GM19372 (cell line): ENCODE results near the gene GRXCR2.
"Not testable (repeated sequence)": the region's sequence is repeated elsewhere in the genome, so short reads cannot be mapped to it uniquely, and the experiment has no call there.

Source experiments
- ATAC-seq: cut with Tn5 transposase; IDR thresholded peaks from one replicate; pipeline ENCODE4 v1.9.1; 2021; ENCODE audit warnings: mild to moderate bottlenecking, low read depth, moderate library complexity; ENCODE audit not compliant: unreplicated experiment

GRXCR2 gene

DNA sequence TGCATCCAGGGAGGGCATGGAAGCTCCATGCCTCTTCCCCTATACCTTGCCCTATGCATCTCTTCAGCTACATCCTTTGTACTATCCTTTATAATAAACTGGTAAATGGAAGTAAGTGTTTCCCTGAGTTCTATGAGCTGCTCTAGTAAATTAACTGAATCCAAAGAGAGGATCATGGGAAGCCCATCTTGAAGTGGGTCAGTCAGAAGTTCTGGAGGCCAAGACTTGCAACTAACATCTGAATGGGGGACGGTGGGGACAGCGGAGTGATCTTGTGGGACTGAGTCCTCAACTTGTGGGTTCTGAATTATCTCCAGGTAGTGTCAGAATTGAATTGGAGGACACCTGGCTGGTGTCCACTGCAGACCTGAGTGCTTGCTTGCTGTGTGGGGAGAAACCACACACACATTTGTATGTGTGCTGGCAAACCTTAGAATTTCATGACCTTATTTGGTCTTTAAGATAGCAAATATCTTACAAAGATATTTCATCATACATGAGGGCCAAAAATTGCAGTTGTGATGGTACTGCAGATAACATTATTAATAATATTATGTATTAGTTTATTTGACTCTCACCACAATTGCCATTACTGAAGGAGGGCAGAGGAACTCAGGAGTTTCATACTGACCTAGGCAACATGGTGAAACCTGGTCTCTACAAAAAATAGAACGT, 32.2 kb downstream of the GRXCR2 start:
- ATAC-seq = no peak

DNA sequence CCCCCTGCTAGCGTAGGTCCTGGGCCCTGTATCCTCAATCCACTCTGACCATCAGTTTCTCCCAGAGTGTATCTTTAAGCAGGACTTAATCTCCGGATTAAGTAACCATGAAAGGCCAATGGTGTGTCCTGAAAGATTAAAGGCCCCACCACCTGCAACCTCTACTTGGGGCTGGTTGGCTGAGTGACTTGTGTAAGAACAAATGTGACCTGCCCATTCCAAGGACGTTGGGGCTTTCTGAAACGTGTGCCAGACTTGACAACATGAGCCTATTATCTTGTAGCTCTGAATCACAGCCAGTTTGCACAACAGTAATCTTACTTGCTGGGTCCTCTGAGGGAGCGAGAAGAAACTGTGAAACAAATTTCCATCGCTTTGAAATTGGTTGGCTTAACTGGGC, 34.5 kb downstream of the GRXCR2 start:
- ATAC-seq = no peak

DNA sequence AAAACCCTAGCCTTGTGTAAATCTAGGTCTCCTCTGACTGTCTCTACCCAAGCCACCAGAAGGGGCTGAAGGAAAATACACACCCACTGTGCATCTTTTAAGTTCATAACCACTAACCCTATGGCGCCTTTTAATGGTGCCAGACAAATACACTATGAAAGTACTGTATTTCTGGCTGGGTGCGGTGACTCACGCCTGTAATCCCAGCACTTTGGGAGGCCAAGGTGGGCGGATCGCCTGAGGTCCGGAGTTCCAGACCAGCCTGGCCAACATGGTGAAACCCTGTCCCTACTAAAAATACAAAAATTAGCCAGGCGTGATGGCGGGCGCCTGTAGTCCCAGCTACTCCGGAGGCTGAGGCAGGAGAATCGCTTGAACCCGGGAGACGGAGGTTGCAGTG, 36.6 kb downstream of the GRXCR2 start:
- not testable (repeated sequence) for ATAC-seq

DNA sequence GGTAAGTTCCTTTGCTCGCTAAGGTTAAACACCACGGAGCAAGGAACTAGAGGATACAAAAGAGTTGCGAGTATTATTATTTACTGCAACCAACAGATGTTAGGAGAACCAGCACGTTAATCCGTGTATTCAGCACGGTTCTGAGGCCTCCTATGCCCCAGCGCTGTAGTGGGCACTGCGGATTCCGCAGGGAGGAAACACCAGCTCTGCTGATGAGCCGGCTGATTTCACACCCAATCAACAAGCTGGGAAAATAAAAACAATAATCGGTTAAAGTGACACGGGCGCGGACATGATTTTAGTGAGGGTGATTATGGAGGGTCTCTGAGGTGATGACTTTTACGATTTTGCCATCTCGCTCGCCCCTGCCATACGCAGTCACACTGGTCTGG, 37.0 kb downstream of the GRXCR2 start:
- no peak for ATAC-seq

DNA sequence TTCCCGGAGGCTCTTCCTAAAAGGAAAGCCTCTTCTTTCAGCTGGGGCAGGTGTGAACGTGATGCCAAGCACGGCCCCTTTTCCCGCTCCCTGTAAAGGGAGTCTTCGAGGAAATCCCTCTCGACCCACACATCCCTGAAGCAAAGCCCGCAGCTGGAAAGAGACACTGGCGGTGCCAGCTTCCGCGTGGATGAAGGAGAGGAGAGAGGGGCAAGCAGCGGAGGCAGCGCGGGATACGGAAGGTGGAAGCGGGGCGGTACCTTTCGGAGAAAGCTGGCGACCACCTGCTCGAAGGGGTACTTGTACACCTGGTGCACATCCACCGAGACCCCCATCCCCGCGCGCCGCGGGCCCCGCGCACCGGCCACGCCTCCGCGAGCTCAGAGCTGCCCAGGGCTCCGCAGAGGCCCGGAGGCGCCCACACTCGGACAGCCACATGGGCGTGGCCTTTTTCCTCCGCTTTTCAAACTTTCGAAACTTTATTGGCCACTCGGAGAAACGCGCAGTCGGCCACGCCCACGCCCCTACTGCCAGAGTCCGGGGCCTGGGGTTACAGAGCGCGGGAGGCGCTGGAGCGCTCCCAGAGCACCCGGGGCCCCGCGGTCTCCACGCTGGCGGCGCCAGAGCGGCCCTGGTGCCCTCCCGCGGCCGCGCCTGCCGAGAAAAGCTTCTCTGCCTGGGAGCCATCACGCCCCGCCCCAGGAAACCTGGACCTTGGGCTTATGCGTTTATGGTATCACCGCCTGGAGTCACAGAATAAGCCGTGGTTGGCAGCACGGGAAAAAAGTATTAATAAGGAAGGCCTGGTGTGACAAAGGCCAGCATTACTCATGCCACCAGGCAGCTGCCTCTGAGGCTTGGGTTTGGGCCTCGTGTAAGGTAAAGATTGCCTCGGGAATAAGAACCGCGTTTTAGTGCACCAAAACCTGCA, 37.6 kb downstream of the GRXCR2 start, which contains the start of gene PRELID2:
TSS of gene PRELID2 (minus strand) at position 426 of the 931 bp plus-strand sequence. CDS start at position 335, 91 bp downstream.
- peak; percentile 83 for ATAC-seq

DNA sequence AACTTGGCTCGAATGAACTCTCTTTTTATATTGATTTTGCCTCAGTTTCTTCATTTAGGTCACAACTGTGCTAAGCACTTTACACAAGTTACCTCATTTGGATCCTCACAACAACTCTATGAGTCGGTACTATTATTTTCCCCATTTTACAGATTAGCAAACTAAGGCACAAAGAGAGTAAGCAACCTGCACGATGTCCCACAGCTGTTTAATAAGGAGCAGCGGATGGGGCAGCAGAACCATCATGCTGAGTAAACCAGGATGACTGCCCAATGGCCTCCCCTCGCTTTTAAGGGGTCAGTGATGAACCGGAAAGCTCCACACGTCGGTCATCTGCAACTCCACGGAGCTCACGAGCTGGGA, 38.3 kb downstream of the GRXCR2 start:
- no peak for ATAC-seq

DNA sequence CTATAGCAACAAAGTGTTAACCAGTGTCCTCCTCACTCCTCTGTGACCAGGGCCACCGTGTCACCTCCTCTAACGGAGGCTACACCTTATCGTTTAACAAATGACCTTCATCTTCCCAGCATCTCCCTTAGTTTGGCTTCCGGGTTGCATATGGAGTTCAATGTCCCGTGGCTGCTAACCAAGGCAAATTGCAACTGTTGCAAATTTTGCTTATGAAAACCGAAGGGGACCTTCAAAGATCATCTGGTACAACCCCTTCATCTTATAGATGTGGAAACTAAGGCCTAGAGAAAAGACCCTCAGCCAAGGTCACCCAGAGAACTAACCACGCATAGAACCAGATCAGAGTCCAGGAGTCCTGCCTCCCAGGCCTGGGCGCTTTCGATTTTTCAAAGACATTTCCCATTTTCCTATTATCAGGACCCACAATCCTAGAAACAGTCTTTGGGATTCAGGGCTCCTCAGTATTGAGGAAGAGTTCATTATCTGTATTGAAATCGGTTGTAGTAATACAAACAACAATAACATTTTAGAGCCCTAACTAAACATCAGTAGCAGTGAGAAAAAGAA, 39.1 kb downstream of the GRXCR2 start:
- ATAC-seq = no peak

DNA sequence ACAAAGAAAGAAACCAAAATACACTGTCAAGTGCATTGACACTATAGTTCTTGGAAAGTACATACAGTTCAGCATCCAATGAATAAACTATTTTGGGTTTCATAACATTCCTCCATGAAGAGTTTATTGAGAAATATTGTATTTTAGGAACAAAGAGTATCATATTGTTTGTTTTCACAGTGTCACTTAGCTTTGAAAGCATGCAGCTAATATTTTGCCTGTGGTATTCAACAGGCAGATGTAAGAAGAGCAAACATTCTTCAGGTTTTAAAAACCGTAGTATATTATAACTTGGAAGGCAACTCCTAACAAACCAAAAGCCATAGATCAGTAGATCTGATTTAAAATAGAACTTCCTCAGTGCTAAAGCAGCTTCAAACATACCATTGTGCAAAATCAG, 42.2 kb downstream of the GRXCR2 start:
- no peak for ATAC-seq

DNA sequence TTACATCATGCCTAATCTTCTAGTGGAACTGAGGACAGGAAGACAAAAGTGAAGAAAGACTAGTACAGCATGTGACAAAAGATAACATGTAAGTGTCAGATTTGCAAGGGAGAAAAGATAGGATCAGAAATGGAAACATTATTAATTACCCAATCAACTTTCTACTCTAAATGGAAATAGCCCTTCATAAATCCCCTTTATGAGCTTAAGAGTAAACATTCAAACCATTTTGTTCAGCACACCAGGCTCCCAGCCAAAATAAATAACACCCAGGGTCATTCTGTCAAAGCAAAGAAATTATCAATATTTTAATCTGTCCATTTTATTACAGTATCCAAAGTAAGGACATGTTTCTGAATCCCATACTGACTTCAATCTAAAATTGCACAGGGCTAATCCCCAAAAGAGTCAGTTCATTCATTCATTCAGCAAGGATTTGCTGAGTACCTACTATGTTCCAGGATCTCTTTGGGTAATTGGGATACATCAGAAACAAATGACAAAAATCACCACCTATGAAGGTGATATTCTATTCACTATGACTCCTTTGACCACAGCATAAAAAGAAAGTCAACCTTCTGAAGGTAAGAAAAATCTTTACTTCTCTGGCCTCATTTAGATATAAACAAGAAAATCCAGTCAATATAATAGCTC, 43.0 kb downstream of the GRXCR2 start:
- ATAC-seq = no peak

DNA sequence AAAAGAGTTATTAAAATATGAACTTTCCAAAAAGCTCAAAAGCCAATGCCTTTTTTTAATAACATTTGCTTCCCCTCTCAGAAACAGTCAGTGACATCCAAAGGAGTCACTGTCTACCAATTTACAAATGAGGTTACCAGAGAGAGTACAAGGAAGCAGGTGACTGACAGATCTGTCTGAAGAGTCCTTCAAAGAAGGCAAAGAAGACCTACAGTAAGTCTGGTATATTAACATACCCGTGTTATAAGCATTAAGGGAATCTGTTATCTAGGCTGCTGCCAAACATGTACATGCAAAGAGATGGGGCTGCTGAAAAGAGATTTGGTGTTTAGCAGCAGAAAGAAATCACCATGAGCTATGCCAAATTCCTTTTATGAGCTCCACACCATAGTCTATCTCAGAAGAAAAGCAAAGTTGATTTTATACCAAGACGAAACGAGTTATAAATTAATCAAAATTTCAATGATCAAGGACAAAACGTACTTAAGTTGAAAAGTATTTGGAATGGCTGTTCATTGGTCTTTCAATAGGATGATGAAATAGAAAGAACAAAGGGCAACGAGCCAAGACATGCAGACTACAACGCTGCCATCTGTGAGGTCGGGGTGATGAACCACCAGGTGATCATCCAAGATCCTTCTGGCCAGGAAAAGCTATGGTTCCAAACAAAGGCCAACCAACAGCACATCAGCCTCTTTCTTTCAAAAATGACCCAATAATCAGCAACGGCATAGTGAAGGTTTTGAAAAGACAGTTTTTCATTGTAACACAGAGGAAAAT, 45.7 kb downstream of the GRXCR2 start:
- no peak for ATAC-seq

DNA sequence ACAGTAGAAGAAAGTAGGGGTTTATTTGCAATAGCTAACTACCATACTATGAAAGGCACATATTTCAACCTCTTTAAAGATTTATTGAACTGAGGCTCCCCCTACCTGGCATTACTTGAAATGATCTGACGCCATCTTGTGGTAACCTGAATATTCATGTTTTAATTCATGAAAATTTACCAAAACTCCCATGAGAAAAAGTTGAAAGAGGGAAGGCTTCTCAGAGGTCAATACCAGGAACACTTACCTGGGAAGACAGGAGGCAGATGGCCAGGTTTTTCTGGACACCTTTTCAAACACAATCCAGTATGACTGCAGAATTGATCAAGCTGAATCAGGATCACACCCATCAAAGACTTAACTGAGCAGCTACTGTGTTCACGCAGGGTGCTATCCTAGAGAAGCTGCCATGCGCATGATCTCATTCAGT, 47.0 kb downstream of the GRXCR2 start:
- ATAC-seq = peak; percentile 58

DNA sequence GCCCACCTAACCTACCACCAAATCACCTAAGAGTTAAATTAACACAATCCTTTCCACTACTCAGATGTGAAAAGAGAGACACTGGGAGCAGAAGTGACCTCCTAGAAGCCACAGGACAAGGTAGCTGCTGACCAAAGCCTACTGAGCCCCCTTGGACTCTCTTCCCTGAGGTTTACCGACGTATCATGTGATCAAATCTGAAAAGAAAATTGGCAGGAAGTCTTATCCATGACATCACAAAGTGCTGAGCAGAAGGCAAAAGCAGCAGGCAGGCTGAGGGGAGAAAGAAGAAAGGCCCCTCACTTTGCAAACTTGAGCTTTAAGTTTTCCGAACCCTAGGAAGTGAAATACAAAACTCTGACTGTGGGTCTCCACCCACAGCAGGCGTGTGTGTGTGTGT, 48.8 kb downstream of the GRXCR2 start:
- no peak for ATAC-seq

DNA sequence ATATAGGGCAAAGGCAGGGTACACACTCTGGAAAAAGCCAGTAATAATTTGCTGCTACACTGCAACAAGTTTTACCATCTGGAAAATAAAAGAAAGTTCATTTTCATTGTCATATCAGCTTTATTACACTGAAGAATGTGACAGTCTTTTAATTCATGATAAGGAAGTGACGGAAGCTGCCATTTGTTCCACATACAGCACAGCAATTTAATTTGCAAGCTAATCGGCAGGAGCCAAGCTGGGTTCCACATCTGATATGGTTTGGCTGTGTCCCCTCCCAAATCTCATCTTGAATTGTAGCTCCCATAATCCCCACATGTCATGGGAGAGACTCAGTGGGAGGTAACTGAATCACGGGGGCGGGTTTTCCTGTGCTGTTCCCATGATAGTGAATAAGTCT, 54.2 kb downstream of the GRXCR2 start:
- no peak for ATAC-seq

DNA sequence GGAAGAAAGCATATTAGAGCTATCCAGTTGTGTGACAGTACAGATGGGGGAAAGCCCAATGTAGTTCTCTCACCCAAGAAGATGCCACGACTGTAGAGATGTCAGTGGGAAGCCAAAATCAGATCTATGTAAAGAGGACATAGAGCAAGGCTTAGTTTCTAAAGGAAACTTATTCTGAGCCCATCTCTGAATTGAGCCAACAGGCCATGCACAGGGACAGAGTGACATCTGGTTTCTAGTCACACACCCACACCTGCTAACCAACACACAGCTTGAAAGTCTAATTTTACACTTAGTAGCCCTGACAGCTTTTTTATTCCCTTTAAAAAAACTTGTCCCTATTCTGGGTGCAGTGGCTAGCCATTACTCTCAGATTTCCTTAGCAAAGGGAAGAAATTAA, 59.9 kb downstream of the GRXCR2 start:
- no peak for ATAC-seq

DNA sequence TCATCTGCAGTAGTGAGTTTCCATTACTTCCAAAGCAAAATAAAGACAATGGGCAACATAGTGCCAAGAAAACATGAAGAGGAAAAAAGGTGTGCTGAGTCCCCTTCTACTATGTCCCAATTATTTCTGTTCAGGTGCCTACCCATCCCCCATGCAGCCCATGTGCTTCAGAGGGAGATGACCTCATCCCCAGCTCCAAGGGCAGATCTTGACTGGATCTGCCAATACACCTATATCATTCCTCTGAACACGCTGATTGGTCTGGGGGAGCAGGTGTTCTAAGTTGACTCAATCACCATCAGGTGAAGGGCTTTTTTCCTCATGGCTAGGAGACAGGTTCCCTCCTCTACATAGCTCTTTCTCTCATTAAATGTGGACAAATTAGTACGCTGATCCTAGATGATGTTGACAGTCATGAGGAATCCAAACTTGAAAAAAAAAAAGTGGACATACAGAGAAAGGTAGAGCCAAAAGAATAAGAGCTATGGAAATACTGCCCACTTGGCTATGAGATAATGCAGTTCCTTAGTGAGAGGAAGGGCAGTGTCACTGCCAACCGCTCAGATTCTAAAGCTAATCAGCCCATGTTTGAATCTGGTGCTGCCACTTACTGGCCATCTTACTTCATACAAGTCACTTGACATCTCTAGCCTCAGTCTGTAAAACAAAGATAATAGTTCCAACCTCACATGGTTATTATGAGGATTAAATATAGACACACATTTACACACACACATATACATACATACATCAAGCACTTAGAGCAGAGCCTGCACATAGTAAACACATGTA, 60.8 kb downstream of the GRXCR2 start:
- no peak for ATAC-seq
